ENCODE results near the gene ANKRD13B. TPM values are rescaled to one million over a fixed set of nuclear protein-coding genes. Genes with fewer than 3 reads are reported as not detected.

Gene ANKRD13B
- total and polyA plus RNA-seq, 2 donors (not counting 1 experiment from before 2014, with no cell fraction given): 1.6 to 2.8 TPM

GRCh38 chr17:29619251-29619650 is 26.3 kb downstream of the ANKRD13B start:
- Histone ChIP-seq H3K79me2 (ENCODE audit: control insufficient read depth, insufficient read depth, low read length) (peaks cover 6% of the 10 kb centered on the region), H3K4me3 (ENCODE audit: control extremely low read depth in 1 of 5, extremely low read depth in 1 of 5, insufficient read depth in 1 of 5, low read depth in 2 of 5, low read length in 4 of 5) (no peak overlapping the region), H3K27ac (ENCODE audit: low read length in 2 of 2) (no peak overlapping the region), H3K9ac (ENCODE audit: low read length) (no peak overlapping the region), H3K4me1 (ENCODE audit: control insufficient read depth in 2 of 2, insufficient read depth in 2 of 2, low read length in 2 of 2) (peaks cover 50 to 58% of the 10 kb centered on the region in 2 donors), H3K4me2 (replicated peaks; ENCODE audit: low read depth, low read length, poor library complexity, severe bottlenecking) (no peak overlapping the region), H4K20me1 (ENCODE audit: control insufficient read depth, insufficient read depth, low read length, poor library complexity, severe bottlenecking) (peaks cover 34% of the 10 kb centered on the region), H3K36me3 (replicated peaks in 1 of 2; ENCODE audit: control extremely low read depth in 1 of 2, control insufficient read depth in 1 of 2, extremely low read depth in 1 of 2, insufficient read depth in 2 of 2, low read length in 1 of 2) (no peaks in the 10 kb centered on the region), H2AFZ (ENCODE audit: insufficient read depth, low read depth, low read length, poor library complexity, severe bottlenecking) (no peak overlapping the region), H3K9me3 (ENCODE audit: control extremely low read depth in 1 of 3, control insufficient read depth in 2 of 3, insufficient read depth in 1 of 3, low read length in 2 of 3) (no peaks in the 10 kb centered on the region), H3K27me3 (replicated peaks in 1 of 4; ENCODE audit: control extremely low read depth in 1 of 4, control insufficient read depth in 3 of 4, insufficient read depth in 4 of 4, low read length in 3 of 4) (peaks cover 0 to 34% (median 12%) of the 10 kb centered on the region in 4 experiments)
- intact Hi-C loops (cut with micrococcal nuclease): loop anchor here (5.0 to 10.0 kb wide), 2 partner anchors 143 to 324 kb away; partner anchors contain the start of gene NUFIP2
- peak; percentile 30 for DNase-seq
- Mint-ChIP-seq H3K4me1 (peaks cover 59% of the 10 kb centered on the region), H3K4me3 (no peak overlapping the region), H3K27me3 (peaks cover 5% of the 10 kb centered on the region), H3K9me3 (ENCODE audit: insufficient read depth) (no peaks in the 10 kb centered on the region), H3K27ac (no peak overlapping the region)
- ChIA-PET CTCF (interaction anchor here (0.9 to 15.4 kb wide), 6 partner anchors 20 to 312 kb away, joined by 3 to 336 read pairs (median 20); partner anchors contain the start of genes ABHD15, ANKRD13B, GIT1 and TP53I13), POLR2A (interaction anchor here (0.6 kb wide), 1 partner anchor 39 kb away, joined by 3 read pairs; no protein-coding TSS in a partner anchor)
- no peak for ATAC-seq (ENCODE audit: low read depth)
- TF ChIP-seq CTCF (IDR thresholded peaks at IDR 0.05): no peak

GRCh38 chr17:29620271-29620670 is 27.3 kb downstream of the ANKRD13B start:
- no peak overlapping the region for H3K27ac Mint-ChIP-seq
- ChIA-PET CTCF (interaction anchor here (1.1 to 5.7 kb wide), 3 partner anchors 13 to 28 kb away, joined by 3 to 95 read pairs (median 7); partner anchors contain the start of gene ANKRD13B), POLR2A (no interaction called here)
- H3K27me3 ChIP-seq (replicated peaks in 1 of 4; ENCODE audit: control extremely low read depth in 1 of 4, control insufficient read depth in 3 of 4, insufficient read depth in 4 of 4, low read length in 3 of 4): peaks cover 0 to 25% (median 9%) of the 10 kb centered on the region in 4 experiments
- H3K4me1 Mint-ChIP-seq: peaks cover 52% of the 10 kb centered on the region
- H3K36me3 ChIP-seq (replicated peaks in 1 of 2; ENCODE audit: control extremely low read depth in 1 of 2, control insufficient read depth in 1 of 2, extremely low read depth in 1 of 2, insufficient read depth in 2 of 2, low read length in 1 of 2): no peaks in the 10 kb centered on the region
- no peak overlapping the region for H3K4me2 ChIP-seq (replicated peaks; ENCODE audit: low read depth, low read length, poor library complexity, severe bottlenecking)
- H3K27me3 Mint-ChIP-seq: peaks cover 5% of the 10 kb centered on the region
- ATAC-seq (ENCODE audit: low read depth): no peak
- H3K79me2 ChIP-seq (ENCODE audit: control insufficient read depth, insufficient read depth, low read length): peaks cover 6% of the 10 kb centered on the region
- H3K4me1 ChIP-seq (ENCODE audit: control insufficient read depth in 2 of 2, insufficient read depth in 2 of 2, low read length in 2 of 2): peaks cover 39 to 48% of the 10 kb centered on the region in 2 donors
- peak overlapping the region; percentile 7 for H3K4me3 Mint-ChIP-seq
- no peak for TF ChIP-seq EZH2 (IDR thresholded peaks at IDR 0.05; ENCODE audit: borderline replicate concordance, insufficient read depth, low read depth, low read length, poor library complexity, severe bottlenecking)
- TF ChIP-seq CTCF (IDR thresholded peaks at IDR 0.05): no peak
- intact Hi-C loops (cut with micrococcal nuclease): no loop called here
- H3K27ac ChIP-seq (ENCODE audit: low read length in 2 of 2): no peak overlapping the region
- WGBS (ENCODE audit: insufficient coverage): 91% methylated on average over 4 of the region's 4 CpGs
- DNase-seq: no peak
- H2AFZ ChIP-seq (ENCODE audit: insufficient read depth, low read depth, low read length, poor library complexity, severe bottlenecking): no peak overlapping the region
- H3K9me3 ChIP-seq (ENCODE audit: control extremely low read depth in 1 of 3, control insufficient read depth in 2 of 3, insufficient read depth in 1 of 3, low read length in 2 of 3): no peaks in the 10 kb centered on the region
- H3K9me3 Mint-ChIP-seq (ENCODE audit: insufficient read depth): no peaks in the 10 kb centered on the region
- H3K9ac ChIP-seq (ENCODE audit: low read length): no peak overlapping the region
- peaks cover 34% of the 10 kb centered on the region for H4K20me1 ChIP-seq (ENCODE audit: control insufficient read depth, insufficient read depth, low read length, poor library complexity, severe bottlenecking)
- no peak overlapping the region for H3K4me3 ChIP-seq (ENCODE audit: control extremely low read depth in 1 of 5, extremely low read depth in 1 of 5, insufficient read depth in 1 of 5, low read depth in 2 of 5, low read length in 4 of 5)
